Stimulated activated CD4-positive, alpha-beta T cell treated with anti-CD3 and anti-CD28 coated beads, Interleukin-1b, Interleukin-23, amount 100 ng/mL, for 24 hours (primary cell): Measurements from ENCODE around the gene SEH1L.
"Not testable (repeated sequence)": the region's sequence is repeated elsewhere in the genome, so short reads cannot be mapped to it uniquely, and the experiment has no call there.

ENCODE experiments used
- DNase-seq, 4 experiments: peaks; one replicate each; pipeline ENCODE4 v3.0.0-alpha.2; 2020; ENCODE audit warnings: low read depth in 4 of 4, low spot score in 1 of 4

The SEH1L gene

GRCh38 chr18:12995424-12995823 lies 47.6 kb downstream of the SEH1L start:
- no peak for DNase-seq

- DNase-seq = no peak
Measured at GRCh38 chr18:12995952-12996477, 48.2 kb downstream of the SEH1L start.

GRCh38 chr18:12996661-12997292 lies 49.0 kb downstream of the SEH1L start:
- DNase-seq = no peak

- DNase-seq = not testable (repeated sequence)
Measured at GRCh38 chr18:12997330-12997729, 49.5 kb downstream of the SEH1L start.

- no peak for DNase-seq
Measured at GRCh38 chr18:12998332-12999060, 50.7 kb downstream of the SEH1L start.

GRCh38 chr18:13003466-13003896 lies 55.7 kb downstream of the SEH1L start:
- no peak for DNase-seq

- no peak for DNase-seq
Measured at GRCh38 chr18:13004396-13004795, 56.6 kb downstream of the SEH1L start.

- DNase-seq = no peak
Measured at GRCh38 chr18:13005289-13005688, 57.5 kb downstream of the SEH1L start.

- DNase-seq = no peak
Measured at GRCh38 chr18:13006531-13007247, 58.9 kb downstream of the SEH1L start.

GRCh38 chr18:13007248-13007560 lies 59.4 kb downstream of the SEH1L start:
- no peak for DNase-seq

- no peak for DNase-seq
Measured at GRCh38 chr18:13011719-13012118, 63.9 kb downstream of the SEH1L start.

GRCh38 chr18:13014232-13014631 lies 66.4 kb downstream of the SEH1L start:
- no peak for DNase-seq

GRCh38 chr18:13014818-13015217 lies 67.0 kb downstream of the SEH1L start:
- DNase-seq = no peak

- DNase-seq = no peak
Measured at GRCh38 chr18:13017247-13017875, 69.5 kb downstream of the SEH1L start.

GRCh38 chr18:13018374-13018773 lies 70.6 kb downstream of the SEH1L start:
- no peak for DNase-seq

- DNase-seq = no peak
Measured at GRCh38 chr18:13019301-13019700, 71.5 kb downstream of the SEH1L start.

GRCh38 chr18:13022644-13023043 lies 74.8 kb downstream of the SEH1L start:
- no peak for DNase-seq

GRCh38 chr18:13025233-13025632 lies 77.4 kb downstream of the SEH1L start:
- DNase-seq = no peak

GRCh38 chr18:13026583-13027270 lies 78.9 kb downstream of the SEH1L start:
- no peak for DNase-seq

GRCh38 chr18:13028869-13029268 lies 81.1 kb downstream of the SEH1L start:
- no peak for DNase-seq

- DNase-seq = no peak
Measured at GRCh38 chr18:13032173-13032572, 84.4 kb downstream of the SEH1L start.
